Measurements from ENCODE around the gene NAA50. TPM values are rescaled to one million over a fixed set of nuclear protein-coding genes. Genes with fewer than 3 reads are reported as not detected.

NAA50 gene
- total and polyA plus RNA-seq, 2 donors (not counting 1 experiment from before 2014, with no cell fraction given): 27.6 to 116 TPM

- peaks cover 5 to 8% of the 10 kb centered on the region in 2 experiments for H3K36me3 ChIP-seq (replicated peaks in 1 of 2; ENCODE audit: control extremely low read depth in 1 of 2, control insufficient read depth in 1 of 2, extremely low read depth in 1 of 2, insufficient read depth in 2 of 2, low read length in 1 of 2)
- H3K79me2 ChIP-seq (ENCODE audit: control insufficient read depth, insufficient read depth, low read length): no peaks in the 10 kb centered on the region
- intact Hi-C loops (cut with micrococcal nuclease): no loop called here
- no peak overlapping the region for H3K9ac ChIP-seq (ENCODE audit: low read length)
- H4K20me1 ChIP-seq (ENCODE audit: control insufficient read depth, insufficient read depth, low read length, poor library complexity, severe bottlenecking): no peaks in the 10 kb centered on the region
- ATAC-seq (ENCODE audit: low read depth): no peak
- no peaks in the 10 kb centered on the region for H3K27me3 ChIP-seq (replicated peaks in 1 of 4; ENCODE audit: control extremely low read depth in 1 of 4, control insufficient read depth in 3 of 4, insufficient read depth in 4 of 4, low read length in 3 of 4)
- DNase-seq: no peak
- no CpG with 5 or more reads among the region's 1 CpG for WGBS (ENCODE audit: insufficient coverage)
- H2AFZ ChIP-seq (ENCODE audit: insufficient read depth, low read depth, low read length, poor library complexity, severe bottlenecking): no peak overlapping the region
- Mint-ChIP-seq H3K27me3 (no peaks in the 10 kb centered on the region), H3K4me1 (no peaks in the 10 kb centered on the region), H3K9me3 (ENCODE audit: insufficient read depth) (no peaks in the 10 kb centered on the region), H3K4me3 (no peak overlapping the region), H3K27ac (no peak overlapping the region)
- H3K4me1 ChIP-seq (ENCODE audit: control insufficient read depth in 2 of 2, insufficient read depth in 2 of 2, low read length in 2 of 2): no peaks in the 10 kb centered on the region
- no peak overlapping the region for H3K4me3 ChIP-seq (ENCODE audit: control extremely low read depth in 1 of 5, extremely low read depth in 1 of 5, insufficient read depth in 1 of 5, low read depth in 2 of 5, low read length in 4 of 5)
- no peak overlapping the region for H3K4me2 ChIP-seq (replicated peaks; ENCODE audit: low read depth, low read length, poor library complexity, severe bottlenecking)
- no peak overlapping the region for H3K27ac ChIP-seq (ENCODE audit: low read length in 2 of 2)
- POLR2A ChIA-PET: no interaction called here
- CTCF ChIA-PET: interaction anchor here (0.6 to 1.4 kb wide), 3 partner anchors 16 to 1132 kb away, joined by 3 to 5 read pairs (median 4); no protein-coding TSS in a partner anchor
- TF ChIP-seq EZH2 (IDR thresholded peaks at IDR 0.05; ENCODE audit: borderline replicate concordance, insufficient read depth, low read depth, low read length, poor library complexity, severe bottlenecking) (no peak), CTCF (IDR thresholded peaks at IDR 0.05) (no peak)
- H3K9me3 ChIP-seq (ENCODE audit: control extremely low read depth in 1 of 3, control insufficient read depth in 2 of 3, insufficient read depth in 1 of 3, low read length in 2 of 3): no peaks in the 10 kb centered on the region
Observed at GRCh38 chr3:113714702-113715101, 31.3 kb downstream of the NAA50 start.

- Mint-ChIP-seq H3K4me1 (no peaks in the 10 kb centered on the region), H3K4me3 (no peak overlapping the region), H3K27ac (no peak overlapping the region), H3K27me3 (peaks cover 3% of the 10 kb centered on the region), H3K9me3 (ENCODE audit: insufficient read depth) (no peaks in the 10 kb centered on the region)
- H3K79me2 ChIP-seq (ENCODE audit: control insufficient read depth, insufficient read depth, low read length): no peaks in the 10 kb centered on the region
- TF ChIP-seq EZH2 (IDR thresholded peaks at IDR 0.05; ENCODE audit: borderline replicate concordance, insufficient read depth, low read depth, low read length, poor library complexity, severe bottlenecking): no peak
- no peak for TF ChIP-seq CTCF (IDR thresholded peaks at IDR 0.05)
- ChIA-PET CTCF (interaction anchor here (0.6 to 2.4 kb wide), 5 partner anchors 17 to 135 kb away, joined by 3 to 9 read pairs (median 3); no protein-coding TSS in a partner anchor), POLR2A (no interaction called here)
- intact Hi-C loops (cut with micrococcal nuclease): no loop called here
- no peak overlapping the region for H2AFZ ChIP-seq (ENCODE audit: insufficient read depth, low read depth, low read length, poor library complexity, severe bottlenecking)
- no peak for ATAC-seq (ENCODE audit: low read depth)
- no peak overlapping the region for H3K4me2 ChIP-seq (replicated peaks; ENCODE audit: low read depth, low read length, poor library complexity, severe bottlenecking)
- no peak overlapping the region for H3K4me3 ChIP-seq (ENCODE audit: control extremely low read depth in 1 of 5, extremely low read depth in 1 of 5, insufficient read depth in 1 of 5, low read depth in 2 of 5, low read length in 4 of 5)
- H3K36me3 ChIP-seq (replicated peaks in 1 of 2; ENCODE audit: control extremely low read depth in 1 of 2, control insufficient read depth in 1 of 2, extremely low read depth in 1 of 2, insufficient read depth in 2 of 2, low read length in 1 of 2): peaks cover 0 to 2% of the 10 kb centered on the region in 2 experiments
- H3K9ac ChIP-seq (ENCODE audit: low read length): no peak overlapping the region
- no peaks in the 10 kb centered on the region for H3K27me3 ChIP-seq (replicated peaks in 1 of 4; ENCODE audit: control extremely low read depth in 1 of 4, control insufficient read depth in 3 of 4, insufficient read depth in 4 of 4, low read length in 3 of 4)
- no peaks in the 10 kb centered on the region for H4K20me1 ChIP-seq (ENCODE audit: control insufficient read depth, insufficient read depth, low read length, poor library complexity, severe bottlenecking)
- no peaks in the 10 kb centered on the region for H3K4me1 ChIP-seq (ENCODE audit: control insufficient read depth in 2 of 2, insufficient read depth in 2 of 2, low read length in 2 of 2)
- no peak for DNase-seq
- no CpG with 5 or more reads among the region's 3 CpGs for WGBS (ENCODE audit: insufficient coverage)
- no peaks in the 10 kb centered on the region for H3K9me3 ChIP-seq (ENCODE audit: control extremely low read depth in 1 of 3, control insufficient read depth in 2 of 3, insufficient read depth in 1 of 3, low read length in 2 of 3)
- H3K27ac ChIP-seq (ENCODE audit: low read length in 2 of 2): no peak overlapping the region
Observed at GRCh38 chr3:113712129-113712528, 33.9 kb downstream of the NAA50 start.
